ENCODE results near the gene CCDC120.

The CCDC120 gene

GRCh38 chrX:49061916-49062315 is 3.1 kb downstream of the CCDC120 start:
- no peak for DNase-seq (ENCODE audit: low spot score)

DNA sequence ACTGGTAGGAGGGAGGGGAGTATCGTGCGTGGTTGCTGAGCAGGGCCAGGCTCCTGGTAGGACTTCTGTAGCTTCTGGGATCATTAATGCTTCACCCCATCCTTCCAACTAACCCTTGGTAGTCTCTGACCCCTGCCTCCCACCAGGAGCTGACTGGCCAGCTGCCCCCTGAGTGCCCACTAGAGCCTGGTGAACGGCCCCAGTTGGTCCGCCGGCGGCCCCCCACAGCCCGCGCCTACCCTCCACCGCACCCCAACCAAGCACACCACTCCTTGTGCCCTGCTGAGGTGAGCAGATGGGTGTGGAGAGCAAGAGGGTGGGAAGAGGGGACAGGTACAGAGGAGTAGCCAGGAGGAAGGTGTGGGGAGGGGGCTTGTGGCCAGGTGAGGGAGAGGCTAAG is 4.9 kb downstream of the CCDC120 start:
- DNase-seq (ENCODE audit: low spot score) = no peak

- no peak for DNase-seq (ENCODE audit: low spot score)
These were observed 5.5 kb downstream of the CCDC120 start for GRCh38 chrX:49064303-49064702.

DNA sequence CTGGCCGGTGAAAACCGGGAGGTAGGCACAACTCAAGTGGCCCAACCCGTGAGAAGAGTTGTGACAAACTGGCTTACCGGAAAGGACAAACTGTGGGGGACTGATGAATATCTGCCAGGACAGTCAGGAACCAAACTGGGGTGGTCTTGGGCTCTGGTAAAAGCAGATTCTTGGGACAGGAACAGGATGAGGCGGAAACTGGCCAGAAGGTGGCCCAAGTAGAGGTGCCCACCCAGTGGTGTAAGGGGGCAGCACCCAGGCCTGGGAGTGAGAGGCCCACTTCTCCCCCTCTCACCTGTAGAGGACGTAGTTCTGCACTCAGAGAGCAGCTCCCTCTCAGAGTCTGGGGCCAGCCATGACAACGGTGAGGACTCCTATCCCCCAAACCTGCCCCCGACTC is 5.9 kb downstream of the CCDC120 start:
- no peak for DNase-seq (ENCODE audit: low spot score)

DNA sequence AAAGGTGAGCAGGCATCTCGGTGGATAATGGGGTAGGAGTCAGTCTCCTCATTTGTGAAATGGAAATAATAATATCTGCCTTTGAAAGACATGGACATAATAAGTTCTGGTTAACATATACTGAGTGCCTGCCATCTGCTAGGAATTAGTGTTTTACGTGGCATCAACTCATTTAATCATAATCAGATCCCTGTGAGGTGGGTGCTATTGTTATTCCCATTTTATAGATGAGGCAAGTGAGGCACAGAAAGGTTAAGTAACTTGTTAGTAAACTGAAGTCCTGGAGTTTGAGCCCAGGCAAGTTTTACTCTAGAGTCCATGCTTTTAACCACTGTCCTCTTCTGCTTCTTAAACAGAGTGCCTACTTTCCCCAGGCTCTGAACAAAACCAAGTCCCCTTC is 7.5 kb downstream of the CCDC120 start:
- no peak for DNase-seq (ENCODE audit: low spot score)

DNA sequence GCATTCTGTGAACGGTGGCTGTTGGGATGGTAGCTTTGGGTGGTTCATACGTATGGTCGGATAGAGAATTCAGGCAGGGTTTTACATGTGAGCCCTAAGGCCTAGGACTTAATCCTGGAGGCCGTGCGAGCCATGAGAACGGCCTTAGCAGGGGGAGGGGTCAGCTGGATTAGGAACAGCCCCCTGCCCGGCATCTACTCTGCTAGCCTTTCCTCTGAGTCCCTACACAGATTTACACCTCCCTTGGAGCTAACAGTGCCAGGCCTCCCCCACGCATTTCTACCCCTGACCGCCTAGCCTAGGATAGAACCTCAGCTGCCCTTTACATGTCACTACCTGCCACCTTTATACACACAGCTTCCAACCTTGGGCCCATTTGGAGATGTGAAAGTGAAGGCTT is 7.9 kb downstream of the CCDC120 start:
- no peak for DNase-seq (ENCODE audit: low spot score)

GRCh38 chrX:49067285-49068120 is 8.7 kb downstream of the CCDC120 start:
- no peak for DNase-seq (ENCODE audit: low spot score)

DNA sequence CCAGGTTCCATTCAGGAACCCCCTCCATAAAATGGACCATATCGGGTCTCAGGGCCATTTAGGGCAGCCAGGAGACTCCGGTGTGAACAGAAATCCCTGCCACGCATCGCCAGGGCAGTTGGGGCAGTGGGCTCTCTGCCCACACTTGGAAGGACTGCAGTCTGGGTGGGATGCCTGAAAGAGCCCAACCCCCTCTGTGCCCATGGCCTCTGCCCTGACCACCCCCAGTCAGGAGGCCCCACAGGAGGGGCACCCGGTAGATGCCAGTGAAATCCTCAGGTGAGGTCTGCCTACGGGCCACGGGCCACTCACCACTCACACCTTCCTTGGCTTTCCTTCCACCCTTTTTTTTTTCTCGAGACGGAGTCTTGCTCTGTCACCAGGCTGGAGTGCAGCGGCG is 10.2 kb downstream of the CCDC120 start:
- DNase-seq (ENCODE audit: low spot score) = no peak

DNA sequence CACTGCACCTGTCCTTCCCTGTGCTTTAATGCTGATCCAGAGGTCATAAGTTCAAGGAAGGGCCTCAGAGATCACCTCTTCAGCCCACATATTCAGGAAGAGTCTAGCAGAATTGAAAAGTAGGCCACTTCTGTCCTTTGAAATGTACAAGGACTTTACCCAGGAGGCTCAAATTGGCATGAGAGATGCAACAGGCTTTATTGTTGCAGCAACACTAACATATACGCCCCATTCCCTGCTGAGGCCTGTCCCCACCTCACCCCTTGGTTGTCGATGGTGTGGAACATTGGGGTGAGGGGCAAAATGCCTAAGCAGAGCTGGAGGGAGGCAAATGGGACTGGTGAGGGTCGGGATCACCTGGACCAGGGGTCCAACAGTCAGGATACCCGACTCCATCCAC is 12.2 kb downstream of the CCDC120 start:
- no peak for DNase-seq (ENCODE audit: low spot score)

- DNase-seq (ENCODE audit: low spot score) = peak; percentile 89
These were observed 13.3 kb downstream of the CCDC120 start for GRCh38 chrX:49071877-49072711.

GRCh38 chrX:49072712-49073095 is 13.9 kb downstream of the CCDC120 start:
- DNase-seq (ENCODE audit: low spot score) = peak; percentile 29

DNA sequence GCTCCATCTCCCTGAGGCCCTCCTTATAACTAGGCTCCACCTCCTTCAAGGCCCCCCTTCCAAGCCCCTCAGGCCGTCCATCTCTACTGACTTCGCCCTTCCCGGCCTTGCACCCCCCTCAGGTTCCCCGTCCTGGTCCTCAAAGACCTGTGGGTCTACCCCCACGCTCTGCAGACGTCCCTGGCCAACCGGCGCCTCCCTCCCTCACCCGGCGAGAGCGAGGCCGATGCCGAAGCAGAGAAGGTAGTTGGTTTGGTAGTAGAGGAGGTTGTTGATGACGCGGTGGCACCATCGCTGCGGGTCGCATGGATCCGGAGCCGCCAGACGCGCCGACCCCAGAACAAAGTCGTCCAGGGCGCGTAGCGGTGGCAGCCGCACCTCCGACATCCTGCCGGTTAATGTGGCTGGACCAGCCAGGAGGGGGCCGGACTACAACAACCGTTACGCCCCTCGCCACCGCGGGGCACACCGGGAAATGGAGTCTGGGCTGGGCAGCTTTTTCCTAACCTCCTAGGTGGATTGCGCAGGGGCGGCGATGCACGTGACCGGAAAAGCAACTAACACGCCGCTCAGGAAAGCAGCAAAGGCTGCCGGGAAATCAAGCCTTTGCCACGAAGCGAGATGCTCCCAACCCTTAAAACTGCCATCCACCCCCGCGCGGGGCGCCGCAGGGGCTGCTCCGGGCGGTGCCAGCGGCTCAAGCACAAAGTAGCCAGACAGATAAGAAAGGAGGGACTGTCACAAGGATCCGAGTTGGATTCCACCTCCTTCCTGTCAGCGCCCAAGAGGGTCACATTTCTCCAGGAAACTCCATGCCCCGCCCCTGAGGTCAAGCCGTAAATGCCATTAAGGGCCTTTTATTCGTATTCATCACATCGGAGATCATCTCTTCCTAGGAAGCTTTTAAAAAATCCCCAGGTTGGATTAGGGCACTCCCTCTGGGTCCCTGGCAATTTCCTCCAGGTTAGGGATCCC is 15.1 kb downstream of the CCDC120 start, which contains the start of gene PRAF2:
Gene PRAF2, minus strand, starts transcription at position 402 of the 975 bp plus-strand sequence. Its CDS starts 15 bp downstream, at position 387.
- DNase-seq (ENCODE audit: low spot score) = peak; percentile 90

DNA sequence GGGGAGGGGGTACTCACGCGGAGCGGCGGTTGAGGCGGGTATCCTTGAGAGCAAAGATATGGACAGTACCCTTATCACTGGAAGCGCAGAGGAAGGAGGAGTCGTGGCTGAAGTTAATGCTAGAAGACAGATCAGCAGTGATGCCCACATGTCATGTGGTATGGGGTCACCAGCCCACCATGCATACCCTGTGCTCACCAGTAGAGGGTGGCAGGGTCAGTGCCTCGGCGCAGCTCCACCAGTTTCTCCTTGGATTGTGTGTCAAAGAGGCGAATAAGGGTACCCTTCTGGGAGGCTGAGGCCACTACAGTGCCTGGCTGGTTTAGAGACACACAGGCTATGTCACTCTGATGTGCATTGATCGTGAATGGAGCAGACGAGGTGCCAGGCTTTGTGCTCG is 16.5 kb downstream of the CCDC120 start:
- DNase-seq (ENCODE audit: low spot score) = peak; percentile 7

DNA sequence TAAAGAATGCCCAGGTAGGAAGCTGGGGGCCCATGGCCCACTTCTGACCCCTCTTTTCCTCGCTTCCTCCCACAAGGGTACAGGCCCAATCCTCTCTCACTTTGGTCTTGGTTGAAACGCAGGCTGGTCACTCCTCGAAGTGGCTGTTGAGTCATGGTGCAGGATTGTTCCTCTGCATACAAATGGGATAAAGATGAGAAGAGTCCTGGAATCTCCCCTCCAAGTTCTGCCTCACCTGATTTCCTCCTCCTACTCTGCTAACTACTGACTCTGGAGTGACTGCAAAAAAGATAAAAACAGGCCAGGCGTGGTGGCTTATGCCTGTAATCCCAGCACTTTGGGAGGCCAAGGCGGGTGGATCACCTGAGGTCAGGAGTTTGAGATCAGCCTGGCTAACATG is 19.1 kb downstream of the CCDC120 start:
- peak; percentile 16 for DNase-seq (ENCODE audit: low spot score)

DNA sequence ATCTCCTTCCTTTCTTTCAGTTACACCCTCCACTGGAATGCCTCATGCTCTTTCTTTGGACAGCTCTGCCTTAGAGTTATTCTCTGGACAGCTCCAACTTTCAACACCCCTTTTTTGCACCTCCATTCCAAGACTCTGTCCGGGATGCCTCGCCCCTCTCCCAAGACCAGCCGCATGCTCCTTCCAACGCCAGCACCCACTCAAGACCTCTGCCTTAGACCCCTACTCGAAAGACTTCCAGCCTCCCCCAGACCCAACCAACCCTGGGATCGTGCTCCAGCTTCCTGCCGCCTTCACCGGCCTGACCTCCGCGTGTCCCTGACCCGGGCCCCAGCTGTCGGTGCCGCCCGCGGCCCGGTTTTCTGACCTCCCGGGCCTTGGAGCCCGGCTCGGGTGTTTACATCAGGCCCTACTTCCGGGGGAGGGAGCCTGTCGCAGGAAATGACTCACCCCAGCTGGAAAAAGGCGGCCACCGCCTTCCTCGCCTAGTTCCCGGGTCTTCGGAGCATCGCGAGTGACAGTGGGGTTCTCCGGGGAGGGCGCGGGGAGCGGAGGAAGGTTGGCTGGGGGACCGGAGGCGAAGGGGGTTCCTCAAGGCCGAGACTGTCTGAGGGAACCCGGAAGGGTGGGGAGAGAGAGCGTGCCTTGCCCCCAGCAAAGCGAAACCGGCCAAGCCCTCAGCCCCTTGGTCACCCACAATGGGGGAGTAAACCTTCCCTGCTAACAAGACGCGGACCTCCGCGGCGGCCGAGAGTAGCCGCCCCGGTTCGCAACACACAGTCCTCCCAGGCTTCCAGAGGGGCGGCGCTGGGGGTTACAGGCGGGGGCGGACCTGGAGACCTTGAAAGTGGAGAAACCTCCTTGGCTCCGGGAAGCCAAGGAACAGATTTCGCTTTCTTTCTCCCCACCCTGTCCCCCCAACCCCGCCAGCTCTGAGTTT is 21.0 kb downstream of the CCDC120 start, which contains the start of gene WDR45:
Gene WDR45, minus strand, starts transcription at position 399 of the 940 bp plus-strand sequence. CDS start 1,792 bp downstream, outside the sequence.
- peak; percentile 83 for DNase-seq (ENCODE audit: low spot score)

GRCh38 chrX:49082271-49082871 is 23.6 kb downstream of the CCDC120 start:
- no peak for DNase-seq (ENCODE audit: low spot score)

- no peak for DNase-seq (ENCODE audit: low spot score)
These were observed 30.8 kb downstream of the CCDC120 start for GRCh38 chrX:49089553-49089952.

GRCh38 chrX:49096419-49096818 is 37.6 kb downstream of the CCDC120 start:
- no peak for DNase-seq (ENCODE audit: low spot score)

DNA sequence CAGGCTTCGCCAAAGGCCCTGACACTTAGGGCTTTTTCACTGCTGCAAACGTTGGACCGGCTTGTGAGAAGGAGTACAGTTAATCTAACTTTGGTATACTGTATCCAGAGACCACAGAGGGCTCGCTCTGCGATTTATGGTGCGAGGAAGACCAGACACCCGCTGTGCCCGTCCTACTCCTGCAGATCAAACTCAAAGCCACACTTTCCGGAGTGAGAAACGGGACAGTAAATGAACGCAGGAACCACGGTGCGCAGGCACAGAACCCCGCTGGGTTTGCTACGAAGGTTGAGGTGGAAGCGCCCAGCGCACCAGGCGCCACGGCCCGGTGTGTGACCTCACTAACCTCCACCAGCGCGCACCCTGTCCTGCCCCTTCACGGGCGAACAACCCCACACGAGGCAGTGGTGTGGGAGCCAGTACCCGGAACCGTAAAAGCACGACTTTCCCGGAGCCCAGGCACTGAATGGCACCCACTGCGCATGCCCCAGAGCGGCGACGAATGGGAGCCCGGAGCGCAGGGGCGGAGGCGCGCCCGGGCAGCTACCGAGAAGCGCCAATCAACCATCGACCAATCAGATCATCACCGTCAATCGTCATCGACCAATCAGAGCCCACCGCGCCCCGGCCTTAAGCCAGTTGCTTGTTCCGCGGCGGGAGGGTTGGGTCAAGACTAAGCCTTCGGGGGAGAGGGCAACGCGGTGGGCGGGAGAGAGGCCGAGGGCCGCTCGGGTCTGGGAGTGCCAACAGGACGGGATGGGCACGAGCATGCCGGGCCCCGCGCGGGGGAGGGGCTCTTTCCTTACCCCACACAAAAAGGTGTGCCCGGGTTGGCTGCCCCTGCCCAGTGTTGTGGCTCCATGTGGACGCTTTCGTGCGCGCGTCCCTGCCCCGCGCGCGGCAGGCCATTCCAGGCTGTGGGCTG is 42.2 kb downstream of the CCDC120 start:
- DNase-seq (ENCODE audit: low spot score) = peak; percentile 98
